ENCODE measurements around the gene IFITM2.

- TF ChIP-seq CTCF (conservative IDR thresholded peaks at IDR 0.05 in 1 of 2, IDR thresholded peaks at IDR 0.05 in 1 of 2; ENCODE audit: low read depth in 1 of 2, low read length in 2 of 2) = no peak
- no peak for TF ChIP-seq EZH2 (IDR thresholded peaks at IDR 0.05; ENCODE audit: low read length, missing control alignments)
Observed at GRCh38 chr11:325796-326591, 18.4 kb downstream of the IFITM2 start.

All from fibroblast of lung (primary cell).